NCI-H748 (cell line): ENCODE results near the gene SPATA3.
A peak's percentile ranks its signal among the peaks of the same experiment; 100 is the strongest.
"Not testable (repeated sequence)": the region's sequence is repeated elsewhere in the genome, so short reads cannot be mapped to it uniquely, and the experiment has no call there.

Source experiments
- DNase-seq: peaks from one replicate; lab custom pipeline; 2025; ENCODE audit not compliant: unreplicated experiment; lab: John Stamatoyannopoulos, UW

Gene SPATA3

DNA sequence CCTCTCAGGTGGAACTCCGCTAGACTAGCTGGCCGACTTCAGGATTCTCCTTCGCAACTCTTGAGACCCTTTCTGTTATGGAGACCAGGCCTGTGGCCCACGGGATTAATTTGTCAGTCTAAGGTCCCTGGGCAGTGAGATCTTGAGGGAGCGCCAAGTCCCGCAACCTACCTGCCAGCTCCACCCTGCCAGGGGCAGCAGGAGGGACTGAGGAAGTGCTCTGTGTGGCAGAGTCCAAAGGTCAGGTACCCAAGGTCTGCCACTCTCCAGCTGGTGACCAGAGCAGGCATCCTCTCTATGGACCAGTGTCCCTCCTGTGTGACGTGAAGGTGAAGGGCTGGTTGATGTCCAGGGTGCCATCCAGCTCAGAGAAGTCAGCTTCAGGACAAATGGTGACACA lies 4.3 kb upstream of the SPATA3 start:
- no peak for DNase-seq

DNA sequence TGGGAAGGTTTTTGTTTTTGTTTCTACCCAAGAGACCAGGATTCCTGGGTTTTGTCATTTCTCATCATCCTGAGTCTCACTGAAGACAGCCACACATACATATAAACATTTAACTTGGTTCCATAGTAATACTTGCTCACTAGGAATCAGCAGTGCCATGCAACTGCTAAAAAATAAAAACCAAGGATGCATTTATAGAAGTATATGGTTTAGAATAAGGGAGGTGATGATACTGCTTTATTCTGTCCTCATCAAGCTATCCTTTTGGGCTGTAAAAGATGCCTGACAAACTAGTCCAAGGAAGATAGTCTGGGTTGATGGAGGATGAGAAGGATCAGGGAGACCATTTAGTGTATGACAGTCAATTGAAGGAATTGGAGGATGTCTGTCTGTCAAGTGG lies 740 bp downstream of the SPATA3 start:
- no peak for DNase-seq

DNA sequence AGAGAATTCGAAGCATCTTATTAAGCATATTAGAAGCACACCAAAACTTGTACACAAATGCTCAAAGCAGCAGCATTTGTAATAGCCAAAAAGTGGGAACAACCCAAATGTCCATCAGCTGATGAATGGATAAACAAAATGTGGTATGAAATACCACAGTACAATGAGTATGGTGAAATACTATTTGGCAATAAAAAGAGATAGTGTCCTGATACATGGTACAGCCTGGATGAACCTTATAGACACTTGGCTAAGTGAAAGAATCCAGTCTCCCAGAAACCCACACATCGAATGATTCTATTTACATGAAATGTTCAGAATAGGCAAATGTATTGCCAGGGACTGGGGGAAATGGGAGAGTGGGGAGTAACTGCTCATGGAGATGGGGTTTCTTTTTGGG lies 3.0 kb downstream of the SPATA3 start:
- DNase-seq: no peak

DNA sequence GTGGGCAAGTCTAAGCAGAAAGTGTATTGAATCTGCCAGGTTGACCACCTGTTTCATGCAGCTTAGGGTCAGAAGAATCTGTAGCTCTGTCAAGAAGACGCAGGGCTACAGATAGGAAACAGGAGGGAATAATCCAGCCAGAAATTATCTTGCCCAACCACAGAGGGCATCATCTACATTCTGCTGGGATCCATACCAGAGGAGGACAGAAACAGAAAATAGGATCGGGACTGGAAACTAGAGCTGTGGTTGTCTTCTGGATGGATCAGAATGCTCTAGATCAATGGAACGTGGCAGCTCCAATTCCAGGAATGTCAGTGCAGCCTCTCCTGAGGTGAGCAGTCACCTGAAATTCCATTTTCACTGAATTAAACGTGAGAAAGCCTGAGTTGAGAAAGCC lies 3.6 kb downstream of the SPATA3 start:
- DNase-seq: no peak

DNA sequence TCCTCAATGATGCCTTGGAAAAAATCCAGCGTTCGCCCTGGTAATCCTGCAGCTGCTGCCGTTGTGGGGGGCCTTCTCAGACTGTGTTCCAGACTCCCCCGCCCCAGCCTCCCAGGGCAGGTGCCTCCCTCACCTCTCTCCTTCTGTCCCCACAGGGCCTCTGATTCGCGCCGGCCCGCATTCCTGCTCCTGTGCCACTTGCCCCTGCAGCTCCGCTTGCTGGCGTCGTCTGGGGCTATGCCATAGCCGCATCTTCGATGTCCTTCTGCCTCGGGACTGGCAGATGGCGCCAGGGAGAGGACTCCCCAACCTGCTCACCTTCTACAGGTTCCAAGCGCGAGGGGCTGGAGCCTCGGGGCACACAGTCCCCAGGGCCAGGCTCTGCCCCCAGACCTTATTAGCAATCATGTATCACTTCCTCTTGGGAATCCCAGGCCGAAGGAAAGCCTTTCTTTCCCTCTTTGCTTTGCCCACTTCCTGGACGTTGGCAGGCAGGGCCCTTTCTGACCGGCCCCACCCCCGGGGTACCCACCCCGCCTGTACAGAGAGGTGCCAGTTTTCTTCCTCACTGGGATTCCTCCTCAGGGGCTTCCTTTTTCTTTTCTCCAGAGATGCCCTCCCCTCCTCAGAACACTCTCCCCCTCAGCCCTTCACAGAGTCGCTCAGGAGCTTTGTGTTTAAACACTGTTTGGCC lies 4.4 kb downstream of the SPATA3 start:
- DNase-seq: peak; percentile 44

DNA sequence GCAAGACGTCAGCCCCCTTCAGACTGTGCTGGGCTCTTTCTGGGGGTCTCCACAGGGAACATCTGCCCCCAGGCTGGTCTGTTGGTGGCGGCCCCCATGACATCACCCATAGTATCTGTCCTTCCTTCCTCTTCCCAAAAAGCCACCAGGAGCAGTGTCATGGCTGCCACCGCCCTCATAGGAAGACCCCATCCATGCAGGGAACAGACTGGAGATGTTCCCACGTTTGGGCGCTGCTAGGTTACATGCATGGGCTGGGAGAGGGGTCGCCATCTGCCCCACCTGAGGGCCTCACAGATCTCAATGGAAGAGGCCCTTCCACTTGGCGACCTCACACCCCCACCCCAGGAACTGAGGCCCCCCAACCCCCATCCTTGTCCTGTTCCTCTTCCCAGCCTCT lies 5.1 kb downstream of the SPATA3 start:
- DNase-seq: no peak

DNA sequence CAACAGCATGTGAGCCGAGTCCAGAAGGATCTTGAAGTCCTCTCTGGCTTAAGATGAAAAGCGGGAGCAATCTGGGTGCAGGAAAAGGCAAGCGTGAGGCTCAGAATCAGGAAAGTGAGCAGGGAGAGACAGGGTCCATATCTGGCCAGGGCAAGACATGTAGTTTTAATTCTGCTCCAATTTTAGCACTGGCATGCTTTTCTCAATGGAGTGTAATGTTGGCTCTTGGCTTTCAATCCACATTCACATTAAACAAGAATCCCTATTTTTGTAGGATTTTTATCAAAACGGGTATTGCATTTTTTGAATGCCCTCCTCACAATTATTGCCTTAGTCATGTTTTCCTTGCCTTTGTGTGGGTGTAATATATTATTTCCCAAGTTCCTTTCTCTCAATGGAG lies 6.0 kb downstream of the SPATA3 start:
- no peak for DNase-seq

DNA sequence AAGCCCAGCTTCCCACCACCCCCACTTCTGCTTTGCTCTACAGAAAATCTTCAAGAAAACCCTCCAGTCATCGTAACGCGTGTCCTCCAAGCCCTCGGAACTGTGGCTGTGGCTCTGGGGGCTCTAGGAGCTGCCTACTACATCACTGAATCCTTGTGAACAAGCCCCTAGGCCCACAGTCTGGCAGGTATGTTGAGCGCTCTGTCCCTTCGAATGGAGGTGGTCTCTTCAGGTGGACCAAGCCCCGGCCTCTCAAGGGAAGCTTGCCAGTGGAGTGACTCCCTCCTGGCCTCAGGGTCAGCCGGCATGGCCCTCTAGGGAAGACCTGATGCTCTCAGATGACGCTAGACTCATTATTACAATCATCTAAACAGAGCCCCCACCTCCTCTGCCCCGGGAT lies 6.7 kb downstream of the SPATA3 start:
- DNase-seq: no peak

DNA sequence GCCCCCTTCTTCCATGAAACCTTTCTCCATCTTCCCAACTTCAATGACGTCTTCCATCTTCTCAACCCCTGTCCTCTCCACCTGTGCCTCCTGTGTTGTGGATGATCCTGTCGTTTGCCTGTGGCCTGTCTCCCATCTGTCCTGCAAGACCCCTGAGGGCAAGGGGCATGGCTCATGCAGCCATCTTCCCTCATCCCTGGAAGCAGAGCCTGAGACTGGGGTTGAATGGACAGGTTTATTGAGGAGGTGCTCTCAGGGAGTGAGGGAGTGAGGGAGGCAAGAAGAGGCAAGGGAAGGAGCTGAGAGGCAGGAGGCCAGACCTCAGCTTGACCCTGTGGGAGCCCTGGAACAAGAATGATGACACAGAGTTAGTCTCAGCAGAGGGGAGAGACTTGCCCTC lies 7.3 kb downstream of the SPATA3 start:
- no peak for DNase-seq

DNA sequence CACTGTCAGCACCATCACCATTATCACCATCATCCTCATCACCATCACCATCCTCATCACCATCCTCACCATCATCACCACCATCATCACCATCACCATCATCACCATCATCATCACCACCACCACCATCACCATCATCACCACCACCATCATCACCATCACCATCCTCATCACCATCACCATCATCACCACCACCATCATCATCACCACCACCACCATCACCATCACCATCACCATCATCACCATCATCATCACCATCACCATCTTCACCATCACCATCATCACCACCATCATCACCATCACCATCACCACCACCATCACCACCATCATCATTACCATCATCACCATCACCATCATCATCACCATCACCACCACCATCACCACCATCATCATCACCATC lies 9.0 kb downstream of the SPATA3 start:
- DNase-seq: not testable (repeated sequence)

DNA sequence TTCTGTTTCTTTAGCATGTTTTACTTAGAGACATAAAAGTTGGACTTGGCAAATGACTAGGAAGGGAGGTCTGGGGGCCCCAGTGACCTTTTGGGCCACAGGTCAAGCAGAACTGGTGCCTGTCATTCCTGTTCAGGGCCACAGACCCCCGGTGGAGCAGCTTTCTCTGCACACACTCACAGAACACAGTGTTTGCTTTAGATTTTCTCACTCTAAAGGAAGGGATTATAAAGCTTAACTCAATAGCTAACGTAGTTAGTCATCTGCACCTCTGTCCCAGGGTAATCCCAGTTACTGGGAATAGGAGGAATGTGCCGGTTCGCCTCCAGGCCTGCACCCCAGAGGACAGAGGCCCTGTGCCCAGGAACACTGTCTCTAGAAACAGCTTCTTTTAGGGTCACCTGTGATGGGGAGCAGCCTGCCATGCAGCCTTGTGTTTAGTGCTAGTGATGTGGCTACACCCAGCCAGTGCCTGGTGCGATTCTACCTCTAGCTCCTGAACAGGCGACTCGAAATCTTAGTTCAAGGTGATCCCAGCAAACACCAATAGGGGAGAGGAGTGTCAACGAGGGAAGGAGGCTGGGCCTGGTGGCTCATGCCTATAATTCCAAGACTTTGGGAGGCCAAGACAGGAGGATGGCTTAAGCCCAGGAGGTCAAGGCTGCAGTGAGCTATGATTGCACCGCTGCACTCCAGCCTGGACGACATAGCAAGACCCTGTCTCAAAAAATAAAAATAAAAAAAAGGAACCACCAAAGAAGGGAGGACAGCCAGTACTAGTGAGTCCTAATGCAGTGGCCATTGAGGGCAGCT lies 11.6 kb downstream of the SPATA3 start:
- DNase-seq: no peak

DNA sequence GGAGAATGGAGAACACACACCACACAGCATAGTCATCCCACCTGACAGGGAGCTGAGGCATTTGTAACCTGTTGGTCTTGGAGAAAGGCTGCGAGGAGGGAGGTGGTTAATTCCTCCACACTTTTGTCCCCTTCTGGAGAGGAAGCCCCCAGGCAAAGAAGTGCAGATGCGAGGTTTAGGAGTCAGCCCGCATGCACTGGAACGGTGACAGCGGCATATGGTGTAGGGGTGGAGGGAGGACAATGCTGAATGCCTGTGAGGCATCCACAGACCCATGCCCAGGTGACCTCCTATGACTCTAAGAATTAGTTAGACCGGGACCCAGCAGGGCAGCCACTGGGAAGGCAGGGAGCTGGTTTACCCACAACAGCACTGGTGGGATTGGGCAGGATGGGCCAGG lies 12.2 kb downstream of the SPATA3 start:
- DNase-seq: no peak

DNA sequence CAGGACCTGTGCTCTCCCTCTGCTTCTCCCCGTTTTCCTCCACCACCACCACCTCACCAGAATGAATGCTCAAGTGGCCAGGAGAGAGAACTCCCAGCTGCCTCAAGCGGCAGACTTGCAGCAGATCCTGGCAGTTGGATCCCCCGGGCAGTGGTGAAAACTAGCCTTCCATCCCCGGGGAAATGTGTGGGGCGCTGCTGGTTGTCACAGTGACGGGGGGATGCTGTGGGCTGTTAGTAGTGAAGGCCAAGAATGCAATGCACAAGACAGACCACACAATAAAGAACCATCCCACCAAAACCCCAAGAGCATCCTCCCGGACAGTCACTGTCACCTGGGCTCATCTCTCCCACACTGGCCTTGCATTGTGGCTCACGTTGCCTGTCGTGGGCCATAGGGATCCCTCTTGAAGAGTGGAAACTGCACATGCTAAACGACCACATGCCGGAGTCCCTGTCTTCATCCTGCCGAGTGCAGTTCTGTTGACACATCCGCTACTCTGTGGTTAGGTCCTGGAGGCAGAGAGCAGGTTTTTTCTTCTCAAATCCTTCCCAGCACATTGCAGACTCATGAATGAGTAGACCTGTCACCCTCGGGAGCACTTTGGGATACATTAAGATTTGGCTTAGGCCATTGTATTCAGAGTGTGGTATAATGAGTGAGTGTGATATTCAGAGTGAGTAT lies 13.5 kb downstream of the SPATA3 start:
- DNase-seq: no peak

DNA sequence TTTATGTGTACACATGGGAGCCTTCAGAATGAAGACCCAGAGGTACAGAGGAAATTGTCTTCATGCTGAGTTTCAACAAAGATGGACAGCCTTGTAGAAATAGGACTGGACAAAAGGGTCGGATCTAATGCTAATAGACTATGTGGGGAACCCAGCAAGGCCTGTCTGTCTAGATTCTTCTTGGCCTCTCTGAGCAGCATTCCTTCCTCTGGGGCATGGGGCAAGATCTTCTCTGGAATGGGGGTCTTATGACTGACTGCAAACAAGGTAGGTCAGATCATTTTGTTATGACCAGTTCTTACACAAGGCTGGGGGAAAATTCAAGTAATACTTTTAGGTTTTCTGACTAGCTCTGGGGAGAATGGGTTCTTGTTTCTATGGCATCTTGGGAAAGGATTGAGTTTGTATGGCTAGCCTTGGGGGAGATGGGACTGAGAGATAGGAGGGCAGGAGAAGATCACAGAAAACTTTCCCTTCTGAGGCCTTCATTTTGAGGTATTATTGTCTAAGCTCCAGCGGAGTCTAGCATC lies 14.3 kb downstream of the SPATA3 start:
- DNase-seq: no peak

DNA sequence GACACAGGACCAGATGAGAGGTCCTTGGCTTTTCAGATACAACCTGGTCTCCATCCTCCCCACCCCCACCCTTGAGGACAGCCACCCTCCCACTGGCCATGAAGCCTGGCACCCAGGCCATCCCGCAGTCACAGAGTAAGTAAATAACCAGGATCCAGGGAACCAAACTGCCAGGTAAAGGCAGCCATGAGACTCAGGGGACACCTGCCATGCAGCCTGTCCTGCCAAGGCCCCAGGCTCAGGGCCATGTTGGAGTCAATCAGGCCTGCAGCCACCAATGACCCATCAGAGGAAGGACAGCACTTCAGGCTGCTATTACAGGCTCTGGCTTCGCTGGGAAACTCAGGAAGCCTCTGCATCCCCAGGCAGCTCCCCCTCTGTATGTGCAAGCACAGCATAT lies 15.6 kb downstream of the SPATA3 start:
- no peak for DNase-seq

DNA sequence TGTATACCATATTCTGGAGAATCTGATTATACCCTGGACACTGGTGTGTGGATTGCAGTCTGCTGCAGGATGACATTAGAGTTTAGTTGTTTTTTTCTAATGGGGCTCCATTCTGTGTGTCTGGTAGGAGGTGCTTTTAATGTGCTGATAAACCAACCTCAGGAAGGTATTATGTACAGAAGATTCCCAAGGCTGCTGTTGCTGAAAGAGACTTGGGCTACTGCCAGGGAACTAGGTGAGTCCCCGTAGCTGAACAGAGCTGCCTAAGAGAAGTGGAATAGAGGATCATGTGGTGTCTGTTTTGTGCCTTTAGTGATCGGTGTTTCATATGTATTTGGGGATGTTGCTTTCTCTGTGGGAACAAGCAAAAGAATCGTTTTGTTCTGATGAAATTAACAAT lies 16.5 kb downstream of the SPATA3 start:
- DNase-seq: no peak

DNA sequence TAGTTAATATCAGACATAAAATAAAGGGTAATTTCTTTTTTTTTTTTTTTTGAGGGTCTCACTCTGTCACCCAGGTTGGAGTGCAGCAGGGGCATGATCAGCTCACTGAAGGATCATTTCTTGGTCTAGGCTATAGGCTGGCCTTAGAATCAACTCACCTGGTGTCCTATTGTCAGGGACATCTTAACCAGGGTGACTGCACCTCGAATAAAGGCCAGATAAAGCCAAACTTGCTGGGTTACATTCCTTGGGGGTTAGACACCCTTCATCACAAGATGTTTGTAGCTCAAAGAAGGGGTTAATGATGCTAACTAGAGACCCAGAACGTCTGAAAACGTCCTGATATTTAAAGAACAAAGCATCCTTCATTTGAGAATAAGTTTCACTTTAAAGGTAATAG lies 17.9 kb downstream of the SPATA3 start:
- no peak for DNase-seq

DNA sequence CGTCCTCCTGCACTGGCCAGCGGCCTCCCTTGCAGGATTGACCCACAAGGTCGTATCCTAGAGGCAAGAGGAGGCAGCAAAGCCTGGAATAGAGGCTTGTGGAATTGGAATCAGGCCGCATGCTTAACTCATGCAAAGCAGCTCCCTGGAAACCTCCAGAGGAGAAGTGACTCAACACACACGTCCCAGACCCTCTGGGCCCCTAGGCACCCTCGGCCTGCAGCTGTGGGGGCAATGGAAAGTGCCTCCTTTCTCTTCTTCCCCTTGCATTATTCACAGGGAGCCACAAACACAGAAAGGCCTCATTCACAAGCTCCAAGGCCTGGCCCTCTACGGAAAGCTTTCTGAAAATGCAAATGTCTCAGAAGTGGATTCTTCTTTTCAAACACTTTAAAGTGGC lies 19.6 kb downstream of the SPATA3 start:
- DNase-seq: no peak

DNA sequence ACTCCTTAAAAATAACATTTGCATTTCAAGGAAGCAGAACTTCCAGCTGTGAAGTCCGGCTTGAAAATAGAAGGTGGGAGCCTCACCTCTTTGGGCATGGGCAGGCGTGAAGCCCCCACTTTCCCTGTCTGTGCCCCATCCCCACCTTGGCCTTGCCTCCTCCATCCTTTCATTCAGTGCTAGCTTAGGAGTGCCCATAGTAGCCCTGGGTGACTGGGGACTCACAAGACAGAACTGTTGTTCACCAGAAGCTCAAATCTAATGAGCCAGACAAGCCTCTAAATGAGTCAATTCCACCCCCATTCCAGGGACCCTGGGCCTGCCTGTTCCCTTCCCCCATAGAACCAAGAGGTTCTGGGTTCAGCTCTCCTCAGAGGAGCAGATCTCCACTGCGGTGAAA lies 20.0 kb downstream of the SPATA3 start:
- DNase-seq: no peak

DNA sequence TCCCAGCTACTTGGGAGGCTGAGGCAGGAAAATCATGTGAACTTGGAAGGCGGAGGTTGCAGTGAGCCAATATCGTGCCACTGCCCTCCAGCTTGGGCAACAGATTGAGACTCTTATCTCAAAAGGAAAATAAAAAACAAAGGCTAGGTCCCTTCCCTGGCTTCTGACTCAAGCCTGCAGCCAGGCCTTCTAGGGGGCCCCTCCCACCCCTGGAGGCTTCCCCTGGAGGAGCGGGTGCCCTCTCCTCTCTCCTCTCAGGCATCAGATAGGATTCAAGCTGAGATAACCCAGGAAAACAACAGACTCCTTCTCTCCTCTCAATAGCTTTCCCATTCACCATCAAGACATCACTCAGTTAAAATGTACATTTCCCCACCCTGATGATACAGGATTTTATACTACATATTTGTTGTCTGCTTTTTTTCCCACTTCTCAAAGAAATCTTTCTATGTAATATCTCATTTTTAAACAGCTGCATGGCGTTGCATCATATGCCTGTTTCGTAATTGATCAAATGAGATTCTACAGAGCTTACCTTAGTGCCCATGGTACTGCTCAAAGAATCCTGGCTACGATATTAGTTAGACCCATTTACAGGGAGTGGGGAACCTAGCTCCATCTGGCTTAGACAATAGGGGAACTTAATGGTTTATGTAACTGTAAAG lies 20.8 kb downstream of the SPATA3 start:
- no peak for DNase-seq

DNA sequence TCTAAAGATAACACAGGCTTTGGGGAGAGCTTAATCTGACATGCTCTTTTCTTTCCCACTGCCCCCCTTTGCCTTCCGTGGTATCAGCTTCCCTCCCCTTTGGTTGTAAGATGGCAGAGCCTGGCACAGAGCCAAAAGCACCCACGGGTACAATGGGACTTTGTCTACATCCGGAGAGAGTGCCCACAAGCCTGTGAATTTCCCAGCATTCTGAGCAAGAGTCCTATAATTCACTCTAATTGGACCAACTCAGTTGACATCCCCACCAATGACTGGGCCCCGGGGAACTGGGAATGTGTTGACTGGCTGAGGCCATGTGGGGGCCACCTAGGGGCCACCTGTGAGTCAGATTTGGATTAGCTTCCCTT lies 21.3 kb downstream of the SPATA3 start:
- peak; percentile 70 for DNase-seq
